ENCODE results near the gene CLEC20A.

DNA sequence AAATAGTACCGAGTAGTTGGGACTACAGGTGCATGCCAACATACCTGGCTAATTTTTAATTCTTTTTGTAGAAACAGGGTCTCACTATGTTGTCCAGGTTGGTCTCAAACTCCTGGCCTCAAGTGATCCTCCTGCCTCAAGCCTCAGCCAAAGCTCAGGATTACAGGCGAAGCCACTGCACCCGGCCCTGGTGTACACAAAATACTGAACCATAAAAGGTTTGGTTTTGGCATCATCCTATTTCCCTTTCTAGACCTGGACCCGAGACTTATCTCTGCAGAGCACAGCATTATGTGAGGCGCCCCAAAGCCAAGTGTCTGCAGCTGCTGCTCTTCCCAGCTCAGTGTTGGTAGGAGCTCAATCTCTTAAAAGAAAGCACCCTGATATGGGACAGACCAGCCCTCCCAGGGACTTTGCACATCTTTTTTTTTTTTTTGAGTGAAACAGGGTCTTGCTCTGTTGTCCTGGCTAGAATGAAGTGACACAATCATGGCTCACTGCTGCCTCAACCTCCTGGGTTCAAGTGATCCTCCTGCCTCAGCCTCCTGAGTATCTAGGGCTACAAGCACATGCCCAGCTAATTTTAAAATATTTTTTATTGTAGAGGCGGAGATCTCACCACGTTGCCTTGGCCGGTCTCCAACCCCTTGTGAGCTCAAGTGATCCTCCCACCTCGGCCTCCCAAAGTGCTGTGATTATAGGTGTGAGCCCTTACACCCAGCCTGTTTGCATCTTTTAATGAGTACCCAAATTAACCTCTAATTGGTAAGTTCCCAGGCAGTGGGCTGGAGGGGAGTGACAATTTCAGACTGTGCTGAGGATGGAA is 36.6 kb upstream of the CLEC20A start:
- TF ChIP-seq POLR2A (IDR thresholded peaks at IDR 0.05; ENCODE audit: control extremely low read depth in 1 of 2, low read depth in 2 of 2, low read length in 2 of 2) (no peak), MAFK (IDR thresholded peaks at IDR 0.05; ENCODE audit: low read depth, low read length) (no peak), GABPA (IDR thresholded peaks at IDR 0.05; ENCODE audit: borderline replicate concordance, insufficient read depth, low read length) (no peak), SUZ12 (IDR thresholded peaks at IDR 0.05; ENCODE audit: low read length) (no peak)
- TF ChIP-seq, protein P1, sequence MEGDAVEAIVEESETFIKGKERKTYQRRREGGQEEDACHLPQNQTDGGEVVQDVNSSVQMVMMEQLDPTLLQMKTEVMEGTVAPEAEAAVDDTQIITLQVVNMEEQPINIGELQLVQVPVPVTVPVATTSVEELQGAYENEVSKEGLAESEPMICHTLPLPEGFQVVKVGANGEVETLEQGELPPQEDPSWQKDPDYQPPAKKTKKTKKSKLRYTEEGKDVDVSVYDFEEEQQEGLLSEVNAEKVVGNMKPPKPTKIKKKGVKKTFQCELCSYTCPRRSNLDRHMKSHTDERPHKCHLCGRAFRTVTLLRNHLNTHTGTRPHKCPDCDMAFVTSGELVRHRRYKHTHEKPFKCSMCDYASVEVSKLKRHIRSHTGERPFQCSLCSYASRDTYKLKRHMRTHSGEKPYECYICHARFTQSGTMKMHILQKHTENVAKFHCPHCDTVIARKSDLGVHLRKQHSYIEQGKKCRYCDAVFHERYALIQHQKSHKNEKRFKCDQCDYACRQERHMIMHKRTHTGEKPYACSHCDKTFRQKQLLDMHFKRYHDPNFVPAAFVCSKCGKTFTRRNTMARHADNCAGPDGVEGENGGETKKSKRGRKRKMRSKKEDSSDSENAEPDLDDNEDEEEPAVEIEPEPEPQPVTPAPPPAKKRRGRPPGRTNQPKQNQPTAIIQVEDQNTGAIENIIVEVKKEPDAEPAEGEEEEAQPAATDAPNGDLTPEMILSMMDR (IDR thresholded peaks at IDR 0.05; ENCODE audit: control extremely low read depth in 1 of 3, insufficient read depth in 1 of 3, low read depth in 1 of 3, low read length in 3 of 3) = no peak

All from H1 (cell line).